ENCODE results near the gene MBTPS1. TPM values are rescaled to one million over a fixed set of nuclear protein-coding genes. Genes with fewer than 3 reads are reported as not detected.

The MBTPS1 gene
- total and polyA plus RNA-seq, 9 donors = 73.8 to 122 (median 90.3) TPM

- no peaks in the 10 kb centered on the region for H3K9me3 ChIP-seq
- H3K4me3 ChIP-seq = no peak overlapping the region
- no peaks in the 10 kb centered on the region for H3K4me1 ChIP-seq (ENCODE audit: insufficient read depth)
- H3K36me3 ChIP-seq = no peaks in the 10 kb centered on the region
- TF ChIP-seq EP300 (IDR thresholded peaks at IDR 0.05) (no peak), CTCF (IDR thresholded peaks at IDR 0.05) (no peak), POLR2A (IDR thresholded peaks at IDR 0.05) (no peak)
- no peaks in the 10 kb centered on the region for H3K27me3 ChIP-seq
- intact Hi-C loops (cut with DNase I) = loop anchor here (5.0 to 10.0 kb wide), 3 partner anchors 93 to 103 kb away; partner anchors contain the start of gene TAF1C (in 2 of the 4)
- 81 to 89% (median 84%) methylated on average over 6 of the region's 6 CpGs for WGBS, 3 donors
- no peak overlapping the region for H3K27ac ChIP-seq
- no peak for DNase-seq
These were observed 34.6 kb downstream of the MBTPS1 start for GRCh38 chr16:84082110-84082509.

DNA sequence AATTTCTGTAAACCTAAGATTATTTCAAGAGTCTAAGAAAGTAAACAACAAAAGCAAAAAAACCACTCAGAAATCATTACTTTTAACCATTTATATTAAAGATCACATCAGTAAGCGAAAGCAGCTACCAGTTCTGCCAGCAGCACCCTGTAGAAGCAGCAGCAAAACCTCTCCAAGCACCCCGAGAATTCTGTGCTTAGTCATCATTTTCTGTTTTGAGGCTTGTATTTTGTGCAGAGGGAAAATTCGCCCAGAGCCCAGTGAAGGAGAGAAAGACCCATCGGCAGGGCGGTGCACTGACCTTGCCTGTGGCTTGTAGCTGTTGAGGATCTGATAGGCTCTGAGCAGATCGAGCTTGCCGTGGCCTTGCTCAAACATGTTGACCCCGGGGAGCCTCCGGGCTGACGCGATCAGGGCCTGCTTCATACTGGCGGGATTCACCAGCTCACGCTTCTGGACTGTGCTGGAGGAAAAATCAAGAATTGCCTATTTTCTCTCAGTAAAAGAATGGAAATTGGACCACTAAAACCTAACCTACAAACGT lies 35.2 kb downstream of the MBTPS1 start:
- intact Hi-C loops (cut with DNase I) = loop anchor here (5.0 to 10.0 kb wide), 3 partner anchors 93 to 103 kb away; partner anchors contain the start of gene TAF1C (in 2 of the 4)
- Histone ChIP-seq H3K4me1 (ENCODE audit: insufficient read depth) (no peaks in the 10 kb centered on the region), H3K4me3 (no peak overlapping the region), H3K9me3 (no peaks in the 10 kb centered on the region), H3K36me3 (no peaks in the 10 kb centered on the region), H3K27me3 (no peaks in the 10 kb centered on the region), H3K27ac (no peak overlapping the region)
- TF ChIP-seq EP300 (IDR thresholded peaks at IDR 0.05) (no peak), POLR2A (IDR thresholded peaks at IDR 0.05) (no peak), CTCF (IDR thresholded peaks at IDR 0.05) (no peak)
- WGBS, 3 donors = 63 to 78% (median 68%) methylated on average over 14 of the region's 14 CpGs
- no peak for DNase-seq

- no peak for DNase-seq
- no peak for TF ChIP-seq POLR2A (IDR thresholded peaks at IDR 0.05)
- no peaks in the 10 kb centered on the region for H3K27me3 ChIP-seq
- intact Hi-C loops (cut with DNase I) = loop anchor here (5.0 to 10.0 kb wide), 3 partner anchors 94 to 104 kb away; partner anchors contain the start of gene TAF1C (in 2 of the 4)
- WGBS, 3 donors = 78 to 81% (median 79%) methylated on average over 6 of the region's 6 CpGs
- no peaks in the 10 kb centered on the region for H3K36me3 ChIP-seq
- no peak overlapping the region for H3K4me3 ChIP-seq
- no peak overlapping the region for H3K27ac ChIP-seq
- no peaks in the 10 kb centered on the region for H3K4me1 ChIP-seq (ENCODE audit: insufficient read depth)
- H3K9me3 ChIP-seq = no peaks in the 10 kb centered on the region
These were observed 35.9 kb downstream of the MBTPS1 start for GRCh38 chr16:84080813-84081212.

DNA sequence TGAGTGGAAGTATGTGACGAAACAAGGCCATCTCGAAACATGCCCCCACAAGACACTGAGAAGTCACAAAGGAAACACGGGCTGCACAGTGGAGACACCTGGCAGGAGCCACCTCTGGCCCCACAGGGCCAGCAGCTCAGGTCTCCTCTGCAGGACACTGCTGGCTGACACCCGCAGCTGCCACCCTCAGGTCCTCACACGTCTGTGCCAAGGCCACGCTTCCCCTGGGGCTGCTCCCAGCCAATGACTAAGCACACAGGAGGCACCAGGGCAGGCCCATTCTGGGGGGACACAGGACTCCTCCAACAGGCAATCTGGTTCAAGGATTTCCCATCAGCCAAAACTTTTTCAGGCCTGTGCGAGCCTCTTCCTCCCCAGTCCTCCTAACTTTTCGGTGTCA lies 36.4 kb downstream of the MBTPS1 start:
- Histone ChIP-seq H3K9me3 (no peaks in the 10 kb centered on the region), H3K4me1 (ENCODE audit: insufficient read depth) (no peaks in the 10 kb centered on the region), H3K27ac (no peak overlapping the region), H3K27me3 (no peaks in the 10 kb centered on the region), H3K36me3 (no peaks in the 10 kb centered on the region), H3K4me3 (no peak overlapping the region)
- TF ChIP-seq CTCF (IDR thresholded peaks at IDR 0.05) (no peak), POLR2A (IDR thresholded peaks at IDR 0.05) (no peak), EP300 (IDR thresholded peaks at IDR 0.05) (no peak)
- WGBS, 3 donors = 76 to 79% (median 76%) methylated on average over 8 of the region's 8 CpGs
- no peak for DNase-seq
- intact Hi-C loops (cut with DNase I) = loop anchor here (5.0 to 10.0 kb wide), 3 partner anchors 94 to 104 kb away; partner anchors contain the start of gene TAF1C (in 2 of the 4)

DNA sequence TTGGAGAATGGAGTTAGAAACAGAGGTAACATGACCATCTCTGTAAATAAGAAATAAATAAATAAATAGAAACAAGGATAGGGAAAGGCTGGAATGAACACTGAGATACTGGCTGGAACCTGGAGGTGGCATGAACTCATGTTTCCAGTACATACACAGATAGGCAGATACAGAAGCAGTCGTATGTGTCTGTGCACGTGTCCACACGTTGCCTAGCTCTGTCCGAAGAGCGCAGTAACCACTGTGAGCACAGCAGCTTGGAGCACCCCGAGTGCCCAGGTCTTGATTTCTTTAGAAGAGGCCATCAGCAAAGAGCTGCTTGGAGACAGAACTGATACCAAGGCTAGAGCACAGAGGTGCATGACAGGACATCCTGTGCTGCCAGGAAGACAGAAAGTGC lies 37.1 kb downstream of the MBTPS1 start:
- Histone ChIP-seq H3K27me3 (no peaks in the 10 kb centered on the region), H3K4me1 (ENCODE audit: insufficient read depth) (no peaks in the 10 kb centered on the region), H3K9me3 (no peaks in the 10 kb centered on the region), H3K4me3 (no peak overlapping the region), H3K27ac (no peak overlapping the region), H3K36me3 (no peaks in the 10 kb centered on the region)
- intact Hi-C loops (cut with DNase I) = loop anchor here (5.0 to 10.0 kb wide), 3 partner anchors 95 to 105 kb away; partner anchors contain the start of gene TAF1C (in 2 of the 4)
- TF ChIP-seq CTCF (IDR thresholded peaks at IDR 0.05) = no peak
- no peak for TF ChIP-seq EP300 (IDR thresholded peaks at IDR 0.05)
- no peak for TF ChIP-seq POLR2A (IDR thresholded peaks at IDR 0.05)
- WGBS, 3 donors = 85 to 89% (median 87%) methylated on average over 6 of the region's 6 CpGs
- no peak for DNase-seq

Measured in ovary (tissue), 9 donors.